Heart left ventricle (tissue), 16 donors: ENCODE results near the gene TMEM266. TPM values are rescaled to one million over a fixed set of nuclear protein-coding genes. Genes with fewer than 3 reads are reported as not detected.

Experiments used
- ATAC-seq, 4 donors: fragments of 200-7000 bp; cut with Tn5 transposase; one replicate each; pipeline ENCODE4 v1.9.1; 2020 to 2022; ENCODE audit warnings: moderate library complexity in 4 of 4, mild to moderate bottlenecking in 3 of 4, moderate number of reproducible peaks in 1 of 4
- DNase-seq, 5 donors: peaks; one replicate each; pipeline ENCODE4 v3.0.0-alpha.2; 2020
- H3K27ac ChIP-seq, 12 donors: fragments of 200-600 bp; sonication (generic) in 4 of 12; one replicate each; pipeline versions ENCODE4 v1.5.0 to v1.8.0; 2016 to 2022; ENCODE audit warnings: mild to moderate bottlenecking in 2 of 12
- H3K27me3 ChIP-seq, 9 donors: fragments of 200-600 bp; sonication (generic) in 2 of 9; one replicate each; pipeline versions ENCODE4 v1.5.1 to v1.8.0; 2016 to 2022; ENCODE audit warnings: mild to moderate bottlenecking in 3 of 9
- H3K36me3 ChIP-seq, 9 donors: fragments of 200-600 bp; sonication (generic) in 2 of 9; one replicate each; pipeline versions ENCODE4 v1.5.0 to v1.8.0; 2018 to 2022; ENCODE audit warnings: mild to moderate bottlenecking in 2 of 9
- H3K4me1 ChIP-seq, 12 donors: fragments of 200-600 bp; sonication (generic) in 4 of 12; one replicate each; pipeline versions ENCODE4 v1.5.0 to v1.8.0; 2016 to 2022; ENCODE audit warnings: mild to moderate bottlenecking in 3 of 12
- H3K4me3 ChIP-seq, 12 donors: fragments of 200-600 bp; sonication (generic) in 4 of 12; one replicate each; pipeline versions ENCODE4 v1.5.0 to v1.8.0; 2017 to 2022; ENCODE audit warnings: mild to moderate bottlenecking in 9 of 12, moderate library complexity in 4 of 12
- H3K9me3 ChIP-seq, 12 donors: fragments of 200-600 bp; sonication (generic) in 4 of 12; one replicate each; pipeline versions ENCODE4 v1.5.0 to v1.8.0; 2016 to 2022; ENCODE audit warnings: mild to moderate bottlenecking in 1 of 12
- POLR2A ChIP-seq, 2 donors: fragments of 450-650 bp; IDR thresholded peaks; one replicate each; pipeline ENCODE4 v1.6.1; 2017; ENCODE audit warnings: antibody characterized with exemption in 2 of 2, mild to moderate bottlenecking in 2 of 2, moderate library complexity in 2 of 2
- WGBS, 4 donors: extraction: QIAGEN DNeasy Blood & Tissue Kit in 2 of 4; methylation state at CpG; one replicate each; pipeline versions ENCODE4 v1.1.5 to v1.1.7; 2013 to 2018; 5-methylcytosine and 5-hydroxymethylcytosine counted together
- intact Hi-C, 10 donors: fragments of 100-400 bp; cut with DNase I; formaldehyde crosslinking; loops; one replicate each; pipeline versions ENCODE4 v1.11.1 to v1.14.2; 2022
- polyA plus RNA-seq, 2 donors: library from polyadenylated mRNA; stranded (reverse); fragments of 200-250 nt; gene quantifications; one replicate each; pipeline ENCODE4 v1.2.3, GENCODE V29; 2013
- total RNA-seq, 9 donors: library from RNA; depleted of rRNA in 2 of 9; stranded (reverse); fragments of >200 nt in 2 of 9; fragmentation: NEBNext Ultra II Directional in 3 of 9; extraction: Animal tissue kit (Norgen Biotek cat#: 25700) in 3 of 9; gene quantifications; one replicate each; pipeline versions ENCODE4 v1.1.0 to v1.2.4, GENCODE V29; 2016 to 2023
- TF ChIP-seq, protein P1 (sequence below), 12 donors: fragments of 200-600 bp; sonication (generic) in 4 of 12; IDR thresholded peaks; one replicate each; pipeline versions ENCODE4 v1.5.0 to v1.8.0; 2018 to 2022; ENCODE audit warnings: antibody characterized with exemption in 12 of 12, mild to moderate bottlenecking in 5 of 12
- donor health status: ischemic (EF 13 %, LVEDD 7.1; RV severe dilation, severe dysfunction).
- donor health status: healthy with polysubstance abuse.
- donor health status: DM: no; HTN: yes; CAD: no.
- donor health status: DM: no; HTN: no; CAD: no.
- donor health status: ischemic (EF 25% LVEDD 6.9; RV normal size, moderate dysfunction).
- donor health status: ischemic (EF 25% LVEDD 5.7; RV mildly dilated, moderate dysfunction).
- donor health status: healthy.
- donor health status: DM: yes; HTN: yes; CAD: no.
- donor health status: ischemic (EF 35%, LVEDD 5.7; RV mildly dilated, moderate dysfunction).
- donor health status: nonischemic (EF 11% LVEDD 7.7; RV severe dilation, severe dysfunction).
- donor health status: DM: yes; HTN: yes; CAD: no.
- donor health status: PGD.
- donor health status: ischemic (EF 29% LVEDD 5.4; RV normal size, mild dysfunction).
- donor health status: nonischemic (EF 23%, LVEDD 6.1; RV moderate dilation, normal function).

TMEM266 gene
- total and polyA plus RNA-seq, 11 donors: 0.03 to 0.38 (median 0.28) TPM; not detected in 6

DNA sequence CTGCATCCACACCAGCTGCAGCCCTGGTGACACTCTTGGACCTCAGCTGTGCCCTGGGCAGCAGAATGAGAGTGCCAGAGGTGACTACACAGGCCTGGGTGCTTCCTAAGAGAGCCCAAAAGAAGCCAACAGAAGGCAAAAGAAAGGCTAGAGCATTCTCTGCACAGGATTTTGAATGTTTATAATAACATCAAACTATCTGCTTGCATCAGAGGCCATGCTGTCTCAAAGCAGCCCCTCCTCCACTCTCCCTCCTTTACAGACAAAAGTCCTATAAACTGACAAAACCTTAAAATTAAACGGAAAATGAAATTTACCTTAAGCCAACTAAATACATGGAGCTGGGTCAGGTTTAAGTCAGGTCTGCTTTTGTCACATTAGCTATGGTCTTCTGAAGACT, 155.8 kb downstream of the TMEM266 start:
- H3K27ac ChIP-seq: no peak overlapping the region
- H3K4me1 ChIP-seq: peaks cover 0 to 7% (median 0%) of the 10 kb centered on the region in 12 donors
- intact Hi-C loops: no loop called here
- peaks cover 0 to 7% (median 0%) of the 10 kb centered on the region in 12 donors for H3K9me3 ChIP-seq
- H3K4me3 ChIP-seq: no peak overlapping the region
- WGBS, 4 donors: 95 to 100% (median 97%) methylated on average over 1 of the region's 1 CpG
- TF ChIP-seq, protein P1, sequence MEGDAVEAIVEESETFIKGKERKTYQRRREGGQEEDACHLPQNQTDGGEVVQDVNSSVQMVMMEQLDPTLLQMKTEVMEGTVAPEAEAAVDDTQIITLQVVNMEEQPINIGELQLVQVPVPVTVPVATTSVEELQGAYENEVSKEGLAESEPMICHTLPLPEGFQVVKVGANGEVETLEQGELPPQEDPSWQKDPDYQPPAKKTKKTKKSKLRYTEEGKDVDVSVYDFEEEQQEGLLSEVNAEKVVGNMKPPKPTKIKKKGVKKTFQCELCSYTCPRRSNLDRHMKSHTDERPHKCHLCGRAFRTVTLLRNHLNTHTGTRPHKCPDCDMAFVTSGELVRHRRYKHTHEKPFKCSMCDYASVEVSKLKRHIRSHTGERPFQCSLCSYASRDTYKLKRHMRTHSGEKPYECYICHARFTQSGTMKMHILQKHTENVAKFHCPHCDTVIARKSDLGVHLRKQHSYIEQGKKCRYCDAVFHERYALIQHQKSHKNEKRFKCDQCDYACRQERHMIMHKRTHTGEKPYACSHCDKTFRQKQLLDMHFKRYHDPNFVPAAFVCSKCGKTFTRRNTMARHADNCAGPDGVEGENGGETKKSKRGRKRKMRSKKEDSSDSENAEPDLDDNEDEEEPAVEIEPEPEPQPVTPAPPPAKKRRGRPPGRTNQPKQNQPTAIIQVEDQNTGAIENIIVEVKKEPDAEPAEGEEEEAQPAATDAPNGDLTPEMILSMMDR (IDR thresholded peaks at IDR 0.05): no peak
- no peak for TF ChIP-seq POLR2A (IDR thresholded peaks at IDR 0.05)
- no peaks in the 10 kb centered on the region for H3K27me3 ChIP-seq
- peaks cover 0 to 67% (median 54%) of the 10 kb centered on the region in 9 donors for H3K36me3 ChIP-seq
- no peak for DNase-seq
- ATAC-seq: no peak

DNA sequence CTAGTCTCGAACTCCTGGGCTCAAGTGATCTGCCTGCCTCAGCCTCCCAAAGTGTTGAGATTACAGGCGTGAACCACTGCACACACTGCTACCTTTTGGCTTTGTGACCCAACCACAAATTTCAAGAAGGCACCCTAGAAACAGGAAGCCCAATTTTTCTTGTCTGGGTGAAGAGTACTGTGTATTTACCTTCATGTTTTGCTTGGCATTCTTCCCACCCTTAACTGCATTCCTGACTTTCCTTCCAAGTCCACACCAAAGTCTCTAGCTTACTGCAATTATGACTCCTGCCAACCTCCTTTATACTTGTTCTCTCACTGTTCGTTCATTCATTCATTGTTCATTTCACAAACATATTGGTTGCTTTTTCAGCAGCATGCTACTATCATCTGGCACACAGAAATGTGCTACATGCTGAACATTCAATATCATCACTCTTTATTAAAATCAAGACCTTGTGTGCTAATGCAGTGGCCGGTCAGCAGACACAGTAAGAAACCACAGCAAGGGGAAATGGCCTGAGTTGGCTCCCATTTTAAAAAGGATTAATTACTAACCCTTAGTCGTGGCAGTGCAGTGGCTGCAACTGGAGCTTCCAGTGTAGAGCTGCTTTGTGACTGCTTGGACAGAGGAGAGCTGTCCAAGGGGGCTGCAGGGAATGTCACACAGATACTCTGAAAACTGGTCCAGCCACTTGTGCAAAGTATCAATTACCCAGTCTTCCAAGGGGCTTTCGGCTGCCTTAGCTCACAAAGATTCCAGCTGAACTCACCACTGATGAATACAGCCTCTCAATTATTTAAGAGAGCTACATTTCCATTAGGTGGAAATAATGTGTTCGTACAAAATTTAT, 157.5 kb downstream of the TMEM266 start:
- ATAC-seq: no peak
- peaks cover 0 to 52% (median 40%) of the 10 kb centered on the region in 9 donors for H3K36me3 ChIP-seq
- 86 to 88% (median 86%) methylated on average over 7 of the region's 7 CpGs for WGBS, 4 donors

DNA sequence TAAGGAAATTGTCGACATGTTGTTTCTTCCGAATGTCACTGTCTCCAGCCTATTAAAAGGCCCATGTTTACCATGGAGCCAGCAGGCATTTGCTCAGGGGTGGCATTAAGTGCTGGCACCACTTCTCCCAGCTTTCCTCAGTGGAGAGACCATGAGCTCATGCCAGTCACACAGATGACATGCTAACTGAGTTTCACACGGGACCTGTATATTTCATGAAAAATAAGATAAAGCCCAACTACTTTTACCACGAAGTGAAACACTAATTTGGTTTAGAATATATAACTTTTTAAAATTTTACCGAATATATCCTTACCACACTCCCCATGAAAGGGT, 158.1 kb downstream of the TMEM266 start:
- Histone ChIP-seq H3K4me3 (no peak overlapping the region), H3K4me1 (peaks cover 0 to 7% (median 0%) of the 10 kb centered on the region in 12 donors), H3K27ac (no peak overlapping the region), H3K36me3 (peaks cover 0 to 51% (median 34%) of the 10 kb centered on the region in 9 donors), H3K9me3 (peaks cover 0 to 13% (median 0%) of the 10 kb centered on the region in 12 donors), H3K27me3 (no peaks in the 10 kb centered on the region)
- no peak for TF ChIP-seq POLR2A (IDR thresholded peaks at IDR 0.05)
- TF ChIP-seq, protein P1 (IDR thresholded peaks at IDR 0.05): no peak
- ATAC-seq (no peak), DNase-seq (no peak)
- intact Hi-C loops: no loop called here
- WGBS, 4 donors: 91 to 95% (median 94%) methylated on average over 5 of the region's 5 CpGs

More for the DNA sequence above, 157.5 kb downstream of the TMEM266 start:
- Histone ChIP-seq H3K27me3 (no peaks in the 10 kb centered on the region), H3K9me3 (peaks cover 0 to 13% (median 0%) of the 10 kb centered on the region in 12 donors), H3K4me1 (peaks cover 0 to 7% (median 0%) of the 10 kb centered on the region in 12 donors), H3K4me3 (no peak overlapping the region), H3K27ac (no peak overlapping the region)
- TF ChIP-seq, protein P1 (IDR thresholded peaks at IDR 0.05): no peak
- no peak for TF ChIP-seq POLR2A (IDR thresholded peaks at IDR 0.05)
- DNase-seq: no peak
- intact Hi-C loops: no loop called here

DNA sequence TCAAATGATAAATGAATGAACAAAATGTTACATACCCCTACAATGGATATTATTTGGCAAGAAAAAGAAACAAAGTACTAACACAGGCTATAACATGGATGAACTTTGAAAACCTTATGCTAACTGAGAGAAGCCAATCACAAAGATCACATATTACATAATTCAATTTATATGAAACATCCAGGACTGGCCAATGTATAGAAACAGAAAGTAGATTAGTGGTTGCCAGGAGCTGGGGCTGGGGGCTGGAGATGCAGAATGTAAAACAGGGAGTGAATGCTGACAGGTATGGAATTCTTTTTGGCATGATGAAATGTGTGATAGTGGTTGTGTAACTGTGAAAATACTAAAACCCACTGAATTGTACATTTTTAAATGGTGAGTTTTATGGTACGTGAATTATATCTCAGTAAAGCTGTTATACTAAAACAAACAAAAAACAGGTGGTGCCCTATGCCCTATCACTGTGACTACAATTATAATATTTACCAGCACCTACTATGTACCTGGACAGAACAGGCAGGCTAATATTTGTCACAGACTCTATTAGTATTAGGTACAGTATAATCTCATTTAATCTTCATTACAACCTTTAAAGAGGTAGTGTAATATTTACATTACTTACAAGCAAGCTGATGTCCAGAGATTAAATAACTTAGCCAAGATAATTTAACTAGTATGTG, 161.4 kb downstream of the TMEM266 start:
- peaks cover 0 to 7% (median 0%) of the 10 kb centered on the region in 12 donors for H3K4me1 ChIP-seq
- intact Hi-C loops: no loop called here
- no peak for ATAC-seq
- no peak overlapping the region for H3K27ac ChIP-seq
- no peak for DNase-seq
- H3K9me3 ChIP-seq: peaks cover 0 to 13% (median 0%) of the 10 kb centered on the region in 12 donors
- peaks cover 0 to 51% (median 32%) of the 10 kb centered on the region in 9 donors for H3K36me3 ChIP-seq
- WGBS, 4 donors: 92 to 100% (median 98%) methylated on average over 1 of the region's 1 CpG
- no peak overlapping the region for H3K4me3 ChIP-seq
- TF ChIP-seq POLR2A (IDR thresholded peaks at IDR 0.05): no peak
- no peaks in the 10 kb centered on the region for H3K27me3 ChIP-seq
